Epithelial cell of esophagus (primary cell): ENCODE results near the gene FAM240A.

ENCODE experiments used
- DNase-seq: peaks from one replicate; pipeline ENCODE4 v3.0.0; 2010; ENCODE audit warnings: low read depth
- H3K4me3 ChIP-seq: 2 replicates; pipeline ENCODE4 v1.5.1; 2011; ENCODE audit warnings: mild to moderate bottlenecking, low read length, control low read depth
- CTCF ChIP-seq: IDR thresholded peaks from 2 replicates; pipeline ENCODE4 v1.5.1; 2011; ENCODE audit warnings: low read depth, mild to moderate bottlenecking, low read length, control low read depth, inconsistent platforms; ENCODE audit not compliant: insufficient read depth; ENCODE audit errors: missing control alignments

FAM240A gene

DNA sequence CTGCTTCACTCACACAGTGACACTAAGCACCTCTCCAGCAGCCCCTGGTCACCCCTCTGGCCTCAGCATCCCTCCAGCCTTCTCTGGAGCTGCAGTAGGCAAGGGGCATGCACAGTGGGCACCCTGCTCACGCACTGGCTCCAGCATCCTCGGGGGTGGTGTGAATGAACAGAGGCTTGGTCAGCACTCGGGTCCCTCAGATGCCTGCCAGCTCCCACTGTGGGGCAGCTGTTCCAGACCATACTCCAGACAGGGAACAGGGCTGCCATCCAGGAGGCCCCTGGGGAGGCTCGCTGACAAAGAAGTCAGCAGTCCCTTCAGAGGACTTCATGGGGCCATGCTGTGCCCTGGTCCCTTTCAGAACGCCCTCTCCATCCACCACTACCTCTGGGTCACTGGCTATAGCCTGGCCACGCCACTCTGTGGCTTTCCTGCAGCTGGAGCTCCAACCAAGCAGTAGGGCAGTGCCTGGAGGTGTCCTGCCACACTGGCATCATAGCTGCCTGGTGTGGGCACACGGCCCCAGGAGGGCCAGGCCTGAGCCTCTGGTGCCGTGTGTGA, 54.8 kb downstream of the FAM240A start:
- DNase-seq, result no peak
- no peak for TF ChIP-seq CTCF
- no peak overlapping the region for H3K4me3 ChIP-seq

DNA sequence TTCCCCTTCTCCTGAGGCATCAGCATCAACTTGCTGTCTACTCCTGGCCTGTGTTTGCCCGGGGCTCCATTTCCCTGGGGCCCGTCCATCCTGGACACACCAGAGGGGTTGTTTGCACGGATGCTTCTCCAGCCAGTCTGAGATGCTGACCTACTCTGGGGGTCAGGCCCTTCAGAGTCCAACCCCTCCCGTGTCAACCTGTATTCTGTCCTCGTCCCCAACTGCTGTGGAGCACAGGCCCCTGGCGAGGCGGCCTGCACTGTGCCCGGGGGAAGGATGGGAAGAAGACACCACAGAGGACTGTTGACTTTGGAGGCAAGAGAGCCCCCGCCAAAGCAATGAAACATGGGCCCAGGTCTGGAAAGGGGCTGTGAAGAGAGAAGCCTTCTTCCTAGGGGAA, 55.3 kb downstream of the FAM240A start:
- H3K4me3 ChIP-seq, result no peak overlapping the region
- TF ChIP-seq CTCF, result no peak
- no peak for DNase-seq

DNA sequence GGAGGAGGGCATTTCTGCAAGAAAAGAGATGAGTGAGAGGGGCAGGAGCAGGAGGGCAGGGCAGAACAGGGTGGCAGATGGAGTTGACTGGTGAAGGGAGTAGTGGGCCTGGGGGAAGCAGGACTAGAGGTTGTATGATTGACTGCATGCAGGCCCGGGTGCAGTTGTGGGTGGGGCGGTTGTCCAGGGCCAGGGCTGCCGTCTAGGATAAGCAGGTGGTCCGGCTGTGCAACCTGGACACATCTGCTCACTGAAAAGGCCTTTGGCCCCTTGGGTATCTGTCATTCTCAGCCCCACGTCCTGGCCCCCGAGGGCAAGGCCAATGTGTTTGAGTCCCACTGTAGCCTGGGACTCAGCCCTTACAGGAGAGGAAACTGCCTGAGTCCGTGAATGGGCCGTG, 55.8 kb downstream of the FAM240A start:
- no peak for DNase-seq
- TF ChIP-seq CTCF, result no peak
- H3K4me3 ChIP-seq, result no peak overlapping the region

GRCh38 chr3:46668591-46668990, 56.3 kb downstream of the FAM240A start:
- no peak for DNase-seq
- H3K4me3 ChIP-seq, result no peak overlapping the region
- TF ChIP-seq CTCF, result no peak

- no peak overlapping the region for H3K4me3 ChIP-seq
- no peak for TF ChIP-seq CTCF
- DNase-seq, result no peak
Observed at GRCh38 chr3:46669191-46669999, 57.1 kb downstream of the FAM240A start.

DNA sequence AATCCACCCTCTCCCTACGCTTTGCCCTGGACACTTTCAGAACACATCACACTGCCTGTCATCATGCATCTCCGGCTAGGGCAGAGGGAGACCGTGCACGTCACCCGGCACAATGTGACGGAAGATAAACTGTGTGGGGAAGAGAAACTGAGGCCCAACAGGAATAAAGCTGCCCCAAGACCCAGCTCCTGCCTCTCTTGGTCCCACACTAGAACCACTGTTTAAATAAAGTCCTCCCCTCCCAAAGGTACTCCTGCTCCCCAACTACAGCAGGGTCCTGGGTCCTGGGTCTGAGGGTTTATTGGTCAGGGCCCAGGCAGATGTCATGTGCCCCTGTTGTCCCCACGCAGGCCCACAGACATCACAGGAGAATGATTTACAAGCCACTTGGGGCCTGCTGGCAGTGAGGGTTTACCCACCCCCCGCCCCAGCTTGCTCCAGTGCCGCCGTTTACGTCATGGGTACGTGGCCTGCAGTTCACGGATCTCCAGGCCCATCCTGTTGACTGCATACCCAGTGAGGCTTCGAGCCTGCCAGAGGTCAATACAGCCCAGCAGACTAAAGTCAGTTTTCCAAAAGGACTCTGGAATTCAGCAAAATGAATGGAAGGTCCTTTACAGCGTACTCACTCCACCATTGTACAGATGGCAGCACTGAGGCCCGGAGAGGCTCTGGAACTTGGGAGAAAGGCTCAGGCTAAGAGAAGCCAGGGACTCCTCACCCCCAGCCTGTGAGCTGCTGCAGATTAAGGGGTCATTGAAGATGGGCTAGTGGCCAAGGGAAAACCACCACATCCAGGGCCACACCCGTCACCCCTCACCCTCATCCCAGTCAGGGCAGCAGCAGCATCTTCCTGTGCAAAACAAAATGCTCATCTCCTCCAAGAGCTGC, 57.9 kb downstream of the FAM240A start:
- no peak for DNase-seq
- H3K4me3 ChIP-seq, result no peak overlapping the region
- TF ChIP-seq CTCF, result no peak
